SJCRH30 (cell line): Measurements from ENCODE around the gene MET. TPM values are rescaled to one million over a fixed set of nuclear protein-coding genes. Genes with fewer than 3 reads are reported as not detected.

ENCODE experiments used
- DNase-seq, 2 experiments: peaks; one replicate each; pipeline ENCODE4 v3.0.0-alpha.2; 2015 to 2020
- H3K27ac ChIP-seq: fragments of 250-450 bp; sonication (Bioruptor Pico); 2 replicates; pipeline ENCODE4 v1.5.1; 2020; ENCODE audit warnings: mild to moderate bottlenecking, moderate library complexity
- H3K27me3 ChIP-seq: fragments of 250-450 bp; sonication (Bioruptor Pico); 2 replicates; pipeline ENCODE4 v1.5.1; 2020; ENCODE audit warnings: mild to moderate bottlenecking, moderate library complexity
- H3K36me3 ChIP-seq: fragments of 250-450 bp; sonication (Bioruptor Pico); 2 replicates; pipeline ENCODE4 v1.5.1; 2020; ENCODE audit warnings: mild to moderate bottlenecking, moderate library complexity
- H3K4me1 ChIP-seq: fragments of 250-450 bp; sonication (Bioruptor Pico); 2 replicates; pipeline ENCODE4 v1.5.1; 2020; ENCODE audit warnings: mild to moderate bottlenecking, moderate library complexity
- H3K4me3 ChIP-seq: fragments of 250-450 bp; sonication (Bioruptor Pico); 2 replicates; pipeline ENCODE4 v1.5.1; 2020; ENCODE audit warnings: mild to moderate bottlenecking, moderate library complexity
- H3K9me3 ChIP-seq: fragments of 250-450 bp; sonication (Bioruptor Pico); replicated peaks from 2 replicates; pipeline ENCODE4 v1.5.1; 2020; ENCODE audit warnings: mild to moderate bottlenecking, moderate library complexity
- total RNA-seq: library from RNA; depleted of rRNA; stranded (reverse); fragments of >200 nt; shearing (Covaris generic); gene quantifications from 2 replicates; pipeline ENCODE4 v1.2.3, GENCODE V29; 2014

Gene MET
- total RNA-seq, 1 experiment from 2014 or later = 129 TPM

GRCh38 chr7:116698396-116698795, 26.4 kb downstream of the MET start:
- Histone ChIP-seq H3K36me3 (peaks cover 77% of the 10 kb centered on the region), H3K27ac (no peak overlapping the region), H3K9me3 (no peaks in the 10 kb centered on the region), H3K4me1 (no peaks in the 10 kb centered on the region), H3K27me3 (no peaks in the 10 kb centered on the region), H3K4me3 (no peak overlapping the region)
- no peak for DNase-seq

DNA sequence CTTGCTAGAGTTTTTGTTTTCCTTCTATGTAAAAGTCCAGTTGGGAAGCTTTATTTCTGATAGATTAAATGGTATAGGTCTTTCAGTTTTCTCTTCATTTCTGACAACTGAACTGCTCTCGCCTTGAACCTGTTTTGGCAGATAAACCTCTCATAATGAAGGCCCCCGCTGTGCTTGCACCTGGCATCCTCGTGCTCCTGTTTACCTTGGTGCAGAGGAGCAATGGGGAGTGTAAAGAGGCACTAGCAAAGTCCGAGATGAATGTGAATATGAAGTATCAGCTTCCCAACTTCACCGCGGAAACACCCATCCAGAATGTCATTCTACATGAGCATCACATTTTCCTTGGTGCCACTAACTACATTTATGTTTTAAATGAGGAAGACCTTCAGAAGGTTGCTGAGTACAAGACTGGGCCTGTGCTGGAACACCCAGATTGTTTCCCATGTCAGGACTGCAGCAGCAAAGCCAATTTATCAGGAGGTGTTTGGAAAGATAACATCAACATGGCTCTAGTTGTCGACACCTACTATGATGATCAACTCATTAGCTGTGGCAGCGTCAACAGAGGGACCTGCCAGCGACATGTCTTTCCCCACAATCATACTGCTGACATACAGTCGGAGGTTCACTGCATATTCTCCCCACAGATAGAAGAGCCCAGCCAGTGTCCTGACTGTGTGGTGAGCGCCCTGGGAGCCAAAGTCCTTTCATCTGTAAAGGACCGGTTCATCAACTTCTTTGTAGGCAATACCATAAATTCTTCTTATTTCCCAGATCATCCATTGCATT, 27.1 kb downstream of the MET start:
- no peak for DNase-seq
- H3K27me3 ChIP-seq = no peaks in the 10 kb centered on the region
- no peak overlapping the region for H3K27ac ChIP-seq
- no peaks in the 10 kb centered on the region for H3K9me3 ChIP-seq
- no peaks in the 10 kb centered on the region for H3K4me1 ChIP-seq
- H3K4me3 ChIP-seq = no peak overlapping the region
- H3K36me3 ChIP-seq = peaks cover 84% of the 10 kb centered on the region

GRCh38 chr7:116699722-116700120, 27.7 kb downstream of the MET start:
- no peak overlapping the region for H3K4me3 ChIP-seq
- no peaks in the 10 kb centered on the region for H3K4me1 ChIP-seq
- H3K27ac ChIP-seq = no peak overlapping the region
- DNase-seq = no peak
- no peaks in the 10 kb centered on the region for H3K9me3 ChIP-seq
- H3K36me3 ChIP-seq = peaks cover 83% of the 10 kb centered on the region
- H3K27me3 ChIP-seq = no peaks in the 10 kb centered on the region

DNA sequence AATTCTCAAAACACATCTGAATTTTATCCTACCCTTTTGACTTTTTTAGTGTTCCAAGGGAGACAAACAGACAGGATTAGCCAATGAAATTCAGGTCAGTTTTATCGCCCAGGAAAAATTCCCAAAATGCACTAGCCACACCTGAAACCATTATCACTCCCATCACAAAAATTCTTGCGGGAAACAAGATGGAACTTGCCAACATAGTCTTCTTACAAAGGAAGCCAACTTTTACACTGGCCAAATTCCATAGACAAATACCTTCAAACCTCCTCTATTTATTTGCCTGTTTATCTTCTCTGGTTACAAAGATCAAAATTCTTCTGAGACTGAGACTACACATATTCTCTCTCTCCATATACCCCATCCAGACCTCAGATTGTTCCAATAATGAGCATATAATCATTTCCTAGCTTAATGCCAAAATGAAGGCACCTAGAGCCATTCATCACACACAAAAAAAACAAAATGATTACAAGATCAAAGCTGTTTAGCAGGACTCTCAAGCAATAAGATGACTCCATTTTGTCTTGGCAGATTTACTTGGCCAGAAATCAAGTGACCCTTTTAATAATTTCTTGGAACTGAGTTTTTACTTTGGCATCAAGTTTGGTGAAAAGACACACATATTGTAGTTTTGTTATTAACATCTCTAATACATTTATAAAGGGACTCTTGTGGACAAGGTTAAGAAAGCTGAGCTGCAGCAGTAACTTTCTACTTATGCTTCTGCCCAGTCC, 30.2 kb downstream of the MET start:
- no peak overlapping the region for H3K4me3 ChIP-seq
- no peak overlapping the region for H3K27ac ChIP-seq
- no peaks in the 10 kb centered on the region for H3K27me3 ChIP-seq
- DNase-seq = no peak
- peaks cover 71% of the 10 kb centered on the region for H3K36me3 ChIP-seq
- no peaks in the 10 kb centered on the region for H3K4me1 ChIP-seq
- no peaks in the 10 kb centered on the region for H3K9me3 ChIP-seq

DNA sequence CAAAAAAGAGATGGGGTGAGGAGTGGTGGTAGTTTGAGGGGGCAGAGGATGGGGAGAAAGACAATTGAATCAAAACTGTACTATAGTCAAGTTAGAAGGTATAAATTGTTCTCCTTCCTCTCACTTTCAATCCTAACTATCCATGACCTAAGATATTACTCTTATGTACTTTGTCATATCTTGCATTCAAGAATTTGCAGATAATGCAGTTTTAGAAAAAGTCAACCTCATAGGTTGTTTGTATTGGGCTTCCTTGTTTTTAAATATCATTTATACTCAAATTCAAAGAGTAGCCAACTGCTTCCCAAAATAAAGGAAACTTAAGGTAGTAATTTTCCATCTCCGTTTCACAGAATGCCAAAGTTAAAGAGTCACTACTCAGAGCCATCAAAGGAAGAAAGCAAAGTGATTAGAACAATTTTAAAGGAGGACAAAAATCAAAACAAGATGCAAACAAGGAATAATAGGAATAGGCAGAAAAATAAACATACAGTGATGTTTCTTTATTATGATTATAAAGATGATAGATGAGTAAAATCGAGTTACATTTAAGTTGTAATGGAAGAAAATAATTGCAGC, 32.7 kb downstream of the MET start:
- no peaks in the 10 kb centered on the region for H3K27me3 ChIP-seq
- peaks cover 56% of the 10 kb centered on the region for H3K36me3 ChIP-seq
- no peak overlapping the region for H3K27ac ChIP-seq
- H3K4me1 ChIP-seq = no peaks in the 10 kb centered on the region
- no peaks in the 10 kb centered on the region for H3K9me3 ChIP-seq
- DNase-seq = no peak
- H3K4me3 ChIP-seq = no peak overlapping the region

GRCh38 chr7:116705419-116705818, 33.4 kb downstream of the MET start:
- H3K27ac ChIP-seq = no peak overlapping the region
- no peak for DNase-seq
- peaks cover 49% of the 10 kb centered on the region for H3K36me3 ChIP-seq
- H3K4me3 ChIP-seq = no peak overlapping the region
- no peaks in the 10 kb centered on the region for H3K9me3 ChIP-seq
- no peaks in the 10 kb centered on the region for H3K4me1 ChIP-seq
- no peaks in the 10 kb centered on the region for H3K27me3 ChIP-seq

DNA sequence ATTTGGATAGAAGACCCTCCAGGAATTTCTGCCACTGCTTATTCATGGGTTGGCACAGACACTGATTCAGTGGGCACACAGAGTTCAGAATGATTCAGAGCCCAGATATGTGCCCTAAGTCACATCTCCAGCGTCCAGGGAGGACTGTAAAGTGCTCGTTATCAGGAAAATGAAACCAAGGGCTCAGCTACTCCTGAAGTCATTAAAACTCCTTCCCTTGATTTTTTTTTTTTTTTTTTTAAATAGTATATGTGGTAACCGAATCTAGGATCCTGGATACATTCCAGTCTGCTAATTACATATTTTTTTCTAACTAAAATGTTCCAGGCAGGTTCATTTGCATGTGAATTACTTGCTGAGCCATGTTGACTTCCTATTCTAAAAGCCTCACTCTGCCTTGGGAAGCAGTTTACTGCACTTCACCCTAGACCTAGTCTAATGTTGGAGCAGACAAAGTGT, 34.7 kb downstream of the MET start:
- Histone ChIP-seq H3K4me3 (no peak overlapping the region), H3K9me3 (no peaks in the 10 kb centered on the region), H3K4me1 (no peaks in the 10 kb centered on the region), H3K36me3 (peaks cover 45% of the 10 kb centered on the region), H3K27me3 (no peaks in the 10 kb centered on the region), H3K27ac (no peak overlapping the region)
- no peak for DNase-seq

DNA sequence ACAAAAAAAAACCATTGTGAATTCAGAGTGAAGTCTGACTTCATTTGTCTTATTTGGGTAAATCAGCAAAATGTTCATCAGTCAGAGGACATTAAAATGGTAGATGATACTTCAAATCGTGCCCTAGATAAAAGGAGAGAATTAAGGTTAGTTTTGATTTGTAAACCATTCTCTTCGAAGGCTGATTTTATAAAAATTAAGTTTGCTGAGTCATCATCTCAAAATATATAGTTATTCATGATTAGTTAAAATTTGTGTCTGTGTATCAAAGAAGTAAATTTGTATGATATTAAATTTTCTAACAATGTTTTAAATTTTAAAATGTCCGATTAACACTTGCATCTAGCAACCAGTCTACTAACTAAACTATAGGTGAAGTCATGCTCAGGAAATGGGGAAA, 35.3 kb downstream of the MET start:
- H3K27me3 ChIP-seq = no peaks in the 10 kb centered on the region
- H3K36me3 ChIP-seq = peaks cover 45% of the 10 kb centered on the region
- H3K4me1 ChIP-seq = no peaks in the 10 kb centered on the region
- H3K4me3 ChIP-seq = no peak overlapping the region
- no peak for DNase-seq
- H3K9me3 ChIP-seq = no peaks in the 10 kb centered on the region
- H3K27ac ChIP-seq = no peak overlapping the region

GRCh38 chr7:116708248-116708647, 36.3 kb downstream of the MET start:
- H3K27me3 ChIP-seq = no peaks in the 10 kb centered on the region
- H3K9me3 ChIP-seq = no peaks in the 10 kb centered on the region
- no peaks in the 10 kb centered on the region for H3K4me1 ChIP-seq
- H3K4me3 ChIP-seq = no peak overlapping the region
- peaks cover 35% of the 10 kb centered on the region for H3K36me3 ChIP-seq
- H3K27ac ChIP-seq = no peak overlapping the region
- DNase-seq = no peak

DNA sequence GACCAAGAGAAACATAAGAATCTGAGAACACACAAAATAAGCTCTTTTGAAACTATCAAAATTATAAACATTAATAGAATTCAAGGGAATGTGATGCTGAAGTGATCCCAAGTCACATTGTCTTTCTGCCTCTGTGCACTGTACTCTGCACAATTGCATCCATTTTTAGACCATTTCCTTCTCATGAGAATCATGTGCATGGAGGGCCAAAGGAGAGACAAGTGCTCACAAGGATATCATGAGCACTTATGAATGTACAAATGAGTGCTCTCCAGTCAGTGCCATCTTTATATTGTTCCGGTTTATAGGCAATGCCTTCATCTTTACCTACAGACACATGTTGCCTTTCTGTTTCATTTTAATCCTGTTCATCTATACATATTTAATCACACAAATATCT, 36.9 kb downstream of the MET start:
- Histone ChIP-seq H3K4me1 (no peaks in the 10 kb centered on the region), H3K27ac (no peak overlapping the region), H3K9me3 (no peaks in the 10 kb centered on the region), H3K36me3 (peaks cover 30% of the 10 kb centered on the region), H3K4me3 (no peak overlapping the region), H3K27me3 (no peaks in the 10 kb centered on the region)
- no peak for DNase-seq

DNA sequence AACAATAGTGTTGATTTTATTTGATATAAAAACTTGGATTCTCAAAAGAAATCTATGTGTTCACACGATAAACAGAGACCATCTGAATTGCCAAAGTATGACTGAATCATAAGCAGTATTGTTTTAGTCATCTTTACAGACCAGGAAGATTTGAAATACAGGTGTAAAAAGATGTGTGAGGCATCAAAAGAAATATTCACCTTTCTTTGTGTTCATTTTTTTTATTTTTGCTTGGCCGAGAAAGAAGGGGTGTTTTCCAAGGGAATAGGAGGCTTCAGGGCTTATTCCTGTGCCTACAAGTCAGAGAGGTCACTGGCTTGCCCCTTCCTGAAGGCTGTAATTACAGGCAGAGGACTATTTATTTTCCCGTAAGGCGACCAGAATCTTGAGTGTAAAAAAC, 37.3 kb downstream of the MET start:
- H3K9me3 ChIP-seq = no peaks in the 10 kb centered on the region
- no peak overlapping the region for H3K4me3 ChIP-seq
- no peak for DNase-seq
- H3K36me3 ChIP-seq = peaks cover 29% of the 10 kb centered on the region
- no peak overlapping the region for H3K27ac ChIP-seq
- no peaks in the 10 kb centered on the region for H3K4me1 ChIP-seq
- no peaks in the 10 kb centered on the region for H3K27me3 ChIP-seq

DNA sequence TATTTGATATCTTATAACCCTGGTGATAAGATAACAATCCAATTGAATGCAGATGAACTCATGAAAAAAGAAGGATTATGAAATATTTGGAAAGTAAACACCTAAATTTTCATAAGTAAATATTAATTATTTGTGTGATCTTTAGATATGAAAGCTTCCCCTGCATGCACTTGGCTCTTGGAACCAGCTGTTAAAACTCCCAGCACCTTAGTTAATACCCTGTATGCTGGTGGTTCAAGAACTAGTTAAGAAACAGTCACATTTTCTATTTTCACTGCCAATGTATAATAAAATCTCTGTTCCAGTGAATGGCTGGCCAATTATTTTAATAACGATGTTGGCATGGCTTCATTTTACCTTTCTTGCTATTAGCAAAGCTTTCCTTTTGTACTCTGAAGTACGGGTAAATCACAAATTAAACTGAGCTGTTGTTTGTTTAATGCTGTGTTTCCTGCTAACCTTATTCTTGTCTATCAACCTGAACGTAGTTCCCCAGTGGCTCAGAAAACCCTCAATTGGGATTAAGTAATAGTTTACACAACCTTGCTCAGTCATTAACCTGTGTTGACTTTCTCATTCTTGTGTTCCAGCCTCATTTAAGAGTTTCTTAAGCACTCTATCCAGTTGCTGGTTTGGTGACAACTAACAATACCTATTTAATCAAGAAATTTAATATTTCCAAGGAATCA, 38.9 kb downstream of the MET start:
- Histone ChIP-seq H3K4me1 (peaks cover 8% of the 10 kb centered on the region), H3K27ac (no peak overlapping the region), H3K27me3 (no peaks in the 10 kb centered on the region), H3K36me3 (peaks cover 17% of the 10 kb centered on the region), H3K4me3 (no peak overlapping the region), H3K9me3 (no peaks in the 10 kb centered on the region)
- no peak for DNase-seq

DNA sequence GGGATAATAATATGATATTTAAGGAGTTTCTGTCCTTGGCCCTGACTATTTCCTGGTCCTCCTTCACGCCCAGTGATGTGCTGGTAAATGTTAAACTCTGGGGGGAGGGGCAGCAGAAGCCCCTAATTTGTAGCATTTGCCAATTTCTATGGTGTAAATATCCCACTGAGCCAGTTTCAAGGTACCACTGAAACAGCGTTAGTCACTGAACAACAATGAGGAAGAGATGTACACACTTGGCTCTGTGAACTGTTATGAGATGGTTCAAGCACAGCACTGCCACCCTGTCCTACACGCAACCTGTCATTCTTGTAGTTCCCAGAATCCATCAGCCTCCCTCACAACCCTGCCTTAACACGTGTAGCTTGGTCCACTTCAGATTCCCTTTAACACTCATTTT, 39.8 kb downstream of the MET start:
- no peak for DNase-seq
- Histone ChIP-seq H3K27ac (no peak overlapping the region), H3K9me3 (no peaks in the 10 kb centered on the region), H3K36me3 (peaks cover 17% of the 10 kb centered on the region), H3K4me3 (no peak overlapping the region), H3K27me3 (no peaks in the 10 kb centered on the region), H3K4me1 (peaks cover 12% of the 10 kb centered on the region)

DNA sequence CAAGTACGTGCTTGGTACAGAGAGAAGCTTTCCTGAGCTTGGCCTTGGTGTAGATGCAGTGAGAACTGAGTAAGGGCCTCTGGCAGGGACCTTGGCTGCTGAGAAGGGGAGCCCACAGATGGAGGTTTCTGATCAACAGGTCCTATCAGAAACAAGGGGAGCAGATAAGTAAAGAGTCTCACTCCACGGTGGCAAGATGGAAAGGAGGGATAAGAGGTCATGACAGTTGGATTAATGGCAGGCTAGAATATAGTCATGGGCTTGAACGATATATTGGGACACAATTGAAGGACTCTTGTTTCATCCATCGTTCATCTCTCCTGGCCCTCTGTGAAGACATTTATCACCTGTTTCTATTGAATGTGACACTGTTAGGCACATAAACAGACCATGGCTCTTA, 41.5 kb downstream of the MET start:
- DNase-seq = no peak
- H3K4me1 ChIP-seq = peaks cover 20% of the 10 kb centered on the region
- peaks cover 22% of the 10 kb centered on the region for H3K36me3 ChIP-seq
- H3K4me3 ChIP-seq = no peak overlapping the region
- H3K27ac ChIP-seq = no peak overlapping the region
- no peaks in the 10 kb centered on the region for H3K27me3 ChIP-seq
- H3K9me3 ChIP-seq = no peaks in the 10 kb centered on the region

GRCh38 chr7:116713918-116714317, 41.9 kb downstream of the MET start:
- Histone ChIP-seq H3K27ac (no peak overlapping the region), H3K4me1 (peaks cover 20% of the 10 kb centered on the region), H3K36me3 (peaks cover 22% of the 10 kb centered on the region), H3K4me3 (no peak overlapping the region), H3K27me3 (no peaks in the 10 kb centered on the region), H3K9me3 (no peaks in the 10 kb centered on the region)
- DNase-seq = no peak
